ENCODE data around the gene ATL2. TPM values are rescaled to one million over a fixed set of nuclear protein-coding genes. Genes with fewer than 3 reads are reported as not detected.

The ATL2 gene
- total RNA-seq, 1 donor from 2014 or later: 75.3 TPM

DNA sequence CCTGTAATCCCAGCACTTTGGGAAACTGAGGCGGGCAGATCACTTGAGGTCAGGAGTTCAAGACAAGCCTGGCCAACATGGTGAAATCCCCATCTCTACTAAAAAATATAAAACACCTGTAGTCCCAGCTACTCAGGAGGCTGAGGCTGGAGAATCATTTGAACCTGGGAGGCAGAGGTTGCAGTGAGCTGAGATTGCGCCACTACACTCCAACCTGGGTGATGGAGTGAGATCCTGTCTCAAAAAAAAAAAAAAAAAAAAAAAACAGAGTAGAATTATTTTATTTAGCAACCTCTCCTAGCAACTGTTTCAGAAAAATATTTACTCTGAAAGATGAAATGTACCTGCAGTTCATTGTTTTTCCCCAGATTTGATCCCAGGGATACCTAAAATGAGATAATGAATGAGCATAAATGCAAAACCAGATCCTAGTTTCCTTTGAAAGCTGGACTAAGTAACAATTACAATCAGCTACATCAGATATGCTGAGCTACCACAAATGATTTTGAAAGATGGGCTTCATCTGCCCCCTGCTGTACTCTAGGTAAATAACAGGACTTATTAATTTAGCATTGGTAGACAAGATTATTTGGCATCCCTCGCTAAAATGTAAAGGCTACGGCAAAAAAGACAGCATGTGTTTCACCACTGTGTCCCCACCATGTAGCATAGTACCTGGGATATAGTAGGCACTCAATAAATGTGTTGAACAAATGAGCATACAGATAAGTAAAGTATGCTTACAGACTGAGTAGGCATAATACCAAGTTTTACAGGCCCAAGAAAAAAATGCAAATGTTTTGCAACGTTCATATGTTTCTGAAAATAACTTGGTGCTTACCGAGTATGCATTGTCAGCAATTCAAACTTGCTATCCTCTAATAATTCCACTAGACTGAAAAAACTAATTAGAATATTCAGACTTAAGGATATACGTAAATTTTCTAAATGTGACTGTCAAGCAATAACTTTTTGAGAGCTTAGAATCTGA, 102.5 kb downstream of the ATL2 start:
- TF ChIP-seq, protein P1, sequence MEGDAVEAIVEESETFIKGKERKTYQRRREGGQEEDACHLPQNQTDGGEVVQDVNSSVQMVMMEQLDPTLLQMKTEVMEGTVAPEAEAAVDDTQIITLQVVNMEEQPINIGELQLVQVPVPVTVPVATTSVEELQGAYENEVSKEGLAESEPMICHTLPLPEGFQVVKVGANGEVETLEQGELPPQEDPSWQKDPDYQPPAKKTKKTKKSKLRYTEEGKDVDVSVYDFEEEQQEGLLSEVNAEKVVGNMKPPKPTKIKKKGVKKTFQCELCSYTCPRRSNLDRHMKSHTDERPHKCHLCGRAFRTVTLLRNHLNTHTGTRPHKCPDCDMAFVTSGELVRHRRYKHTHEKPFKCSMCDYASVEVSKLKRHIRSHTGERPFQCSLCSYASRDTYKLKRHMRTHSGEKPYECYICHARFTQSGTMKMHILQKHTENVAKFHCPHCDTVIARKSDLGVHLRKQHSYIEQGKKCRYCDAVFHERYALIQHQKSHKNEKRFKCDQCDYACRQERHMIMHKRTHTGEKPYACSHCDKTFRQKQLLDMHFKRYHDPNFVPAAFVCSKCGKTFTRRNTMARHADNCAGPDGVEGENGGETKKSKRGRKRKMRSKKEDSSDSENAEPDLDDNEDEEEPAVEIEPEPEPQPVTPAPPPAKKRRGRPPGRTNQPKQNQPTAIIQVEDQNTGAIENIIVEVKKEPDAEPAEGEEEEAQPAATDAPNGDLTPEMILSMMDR (IDR thresholded peaks at IDR 0.05; ENCODE audit: unreplicated experiment): peak; percentile 78
- no peaks in the 10 kb centered on the region for H3K27me3 Mint-ChIP-seq (ENCODE audit: low read depth)
- DNase-seq (ENCODE audit: low spot score in 2 of 2, unreplicated experiment in 2 of 2): no peak
- H3K4me3 Mint-ChIP-seq: no peak overlapping the region
- peaks cover 4% of the 10 kb centered on the region for H3K36me3 Mint-ChIP-seq
- H3K27ac Mint-ChIP-seq: peak overlapping the region; percentile 59
- peaks cover 24% of the 10 kb centered on the region for H3K4me1 Mint-ChIP-seq
- peaks cover 6% of the 10 kb centered on the region for H3K9me3 Mint-ChIP-seq

DNA sequence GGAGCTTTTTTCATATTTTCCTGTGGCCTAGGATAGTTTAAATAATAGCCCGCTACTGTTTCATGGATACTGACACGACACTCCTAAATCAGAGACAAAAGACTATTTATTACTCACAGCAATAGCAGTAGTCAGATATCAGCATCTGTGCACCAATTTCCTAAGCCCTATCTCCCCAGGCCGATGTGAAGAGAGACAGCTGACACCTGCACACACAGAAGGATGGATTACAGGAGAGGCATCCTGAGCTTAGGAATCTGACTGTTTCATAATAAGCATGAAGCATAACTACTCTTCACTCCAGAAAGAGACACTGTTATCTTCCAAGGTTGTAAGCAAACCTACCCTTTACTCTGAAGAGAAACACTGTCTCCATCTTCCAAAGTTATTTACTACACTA, 105.4 kb downstream of the ATL2 start:
- no peak overlapping the region for H3K27ac Mint-ChIP-seq
- no peaks in the 10 kb centered on the region for H3K9me3 Mint-ChIP-seq
- H3K4me1 Mint-ChIP-seq: peaks cover 13% of the 10 kb centered on the region
- H3K27me3 Mint-ChIP-seq (ENCODE audit: low read depth): no peaks in the 10 kb centered on the region
- no peak for DNase-seq (ENCODE audit: low spot score in 2 of 2, unreplicated experiment in 2 of 2)
- no peak overlapping the region for H3K4me3 Mint-ChIP-seq
- no peaks in the 10 kb centered on the region for H3K36me3 Mint-ChIP-seq
- TF ChIP-seq, protein P1 (IDR thresholded peaks at IDR 0.05; ENCODE audit: unreplicated experiment): no peak

DNA sequence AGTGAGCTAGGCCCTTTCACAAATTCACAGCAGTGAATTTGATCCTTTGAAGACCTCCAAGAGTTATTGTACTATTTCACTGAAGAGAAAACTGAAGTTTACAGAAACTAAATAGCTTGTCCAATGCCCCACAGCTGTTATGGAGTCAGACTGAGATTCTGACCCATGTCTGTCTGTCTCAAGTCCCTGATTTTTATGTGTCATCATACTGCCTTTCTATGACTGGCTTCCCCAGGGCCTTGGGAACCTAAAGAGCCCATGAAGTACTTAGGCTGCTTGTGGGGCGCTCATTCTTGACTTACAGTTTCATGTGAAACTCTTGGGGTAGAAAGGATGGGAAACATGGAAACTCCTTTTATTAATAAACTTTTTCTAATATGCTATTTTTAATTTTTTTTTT, 107.7 kb downstream of the ATL2 start:
- Mint-ChIP-seq H3K4me1 (peaks cover 19% of the 10 kb centered on the region), H3K27ac (no peak overlapping the region), H3K4me3 (no peak overlapping the region), H3K36me3 (no peaks in the 10 kb centered on the region), H3K9me3 (no peaks in the 10 kb centered on the region), H3K27me3 (ENCODE audit: low read depth) (no peaks in the 10 kb centered on the region)
- TF ChIP-seq, protein P1 (IDR thresholded peaks at IDR 0.05; ENCODE audit: unreplicated experiment): no peak
- DNase-seq (ENCODE audit: low spot score in 2 of 2, unreplicated experiment in 2 of 2): no peak

DNA sequence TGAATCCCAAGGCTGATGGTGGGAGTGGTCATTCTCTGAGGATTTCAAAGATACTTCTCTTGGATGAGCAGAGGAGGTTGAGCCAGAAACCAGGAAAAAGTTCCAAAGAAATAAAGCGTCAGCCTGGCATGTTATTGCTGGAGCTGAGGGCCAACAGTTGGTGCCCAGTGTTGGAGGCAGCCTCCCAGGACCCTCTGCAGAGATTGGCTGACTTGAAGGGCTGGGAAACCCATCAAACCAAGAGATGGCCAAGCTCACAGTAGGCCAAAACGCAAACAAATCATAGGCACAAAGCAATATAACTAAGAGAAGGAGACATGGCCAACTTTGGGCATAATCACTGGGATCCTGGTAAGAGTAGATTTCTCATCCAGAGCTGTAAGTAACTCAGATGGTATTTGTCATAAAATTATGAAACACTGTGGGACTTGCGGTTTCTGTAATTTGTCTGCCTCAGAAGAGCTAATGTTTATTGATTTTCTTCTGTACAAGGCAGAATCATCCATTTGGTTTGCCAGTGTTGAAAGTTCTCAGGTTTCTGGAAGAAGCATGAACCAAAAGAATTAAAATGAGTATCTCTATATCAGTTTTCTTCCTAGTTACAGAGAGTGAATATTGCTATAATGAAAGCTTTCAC, 108.3 kb downstream of the ATL2 start:
- TF ChIP-seq, protein P1 (IDR thresholded peaks at IDR 0.05; ENCODE audit: unreplicated experiment): no peak
- DNase-seq (ENCODE audit: low spot score in 2 of 2, unreplicated experiment in 2 of 2): no peak
- no peak overlapping the region for H3K27ac Mint-ChIP-seq
- H3K27me3 Mint-ChIP-seq (ENCODE audit: low read depth): no peaks in the 10 kb centered on the region
- no peaks in the 10 kb centered on the region for H3K36me3 Mint-ChIP-seq
- H3K4me3 Mint-ChIP-seq: no peak overlapping the region
- H3K4me1 Mint-ChIP-seq: peaks cover 22% of the 10 kb centered on the region
- H3K9me3 Mint-ChIP-seq: no peaks in the 10 kb centered on the region

DNA sequence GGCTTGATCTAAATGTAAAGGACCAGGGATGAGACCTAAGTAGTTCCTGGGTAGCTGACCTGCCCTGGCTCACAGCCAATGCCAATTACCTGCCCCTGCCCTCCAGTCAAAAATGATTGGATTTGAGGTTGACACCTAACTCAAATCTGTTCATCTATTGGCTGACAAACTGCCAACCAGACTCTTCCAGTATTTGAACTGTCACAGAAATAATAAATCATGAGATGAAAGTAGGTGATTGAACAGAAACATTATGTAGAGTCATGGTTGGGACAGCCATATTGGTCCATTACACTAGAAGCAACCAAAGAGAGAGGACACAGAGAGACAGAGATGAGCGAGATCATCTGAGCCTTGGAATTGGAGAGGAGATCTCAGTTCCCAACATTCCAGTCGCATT, 109.1 kb downstream of the ATL2 start:
- Mint-ChIP-seq H3K27me3 (ENCODE audit: low read depth) (no peaks in the 10 kb centered on the region), H3K27ac (no peak overlapping the region), H3K4me1 (peaks cover 14% of the 10 kb centered on the region), H3K4me3 (no peak overlapping the region), H3K9me3 (no peaks in the 10 kb centered on the region), H3K36me3 (no peaks in the 10 kb centered on the region)
- no peak for DNase-seq (ENCODE audit: low spot score in 2 of 2, unreplicated experiment in 2 of 2)
- TF ChIP-seq, protein P1 (IDR thresholded peaks at IDR 0.05; ENCODE audit: unreplicated experiment): no peak
